GM19468 (cell line): ENCODE results near the gene ZRANB1.

Experiments used
- ATAC-seq: cut with Tn5 transposase; IDR thresholded peaks from one replicate; pipeline ENCODE4 v1.9.1; 2021; ENCODE audit warnings: mild to moderate bottlenecking, moderate library complexity, moderate number of reproducible peaks; ENCODE audit not compliant: unreplicated experiment; ENCODE audit errors: extremely low read depth

ZRANB1 gene

DNA sequence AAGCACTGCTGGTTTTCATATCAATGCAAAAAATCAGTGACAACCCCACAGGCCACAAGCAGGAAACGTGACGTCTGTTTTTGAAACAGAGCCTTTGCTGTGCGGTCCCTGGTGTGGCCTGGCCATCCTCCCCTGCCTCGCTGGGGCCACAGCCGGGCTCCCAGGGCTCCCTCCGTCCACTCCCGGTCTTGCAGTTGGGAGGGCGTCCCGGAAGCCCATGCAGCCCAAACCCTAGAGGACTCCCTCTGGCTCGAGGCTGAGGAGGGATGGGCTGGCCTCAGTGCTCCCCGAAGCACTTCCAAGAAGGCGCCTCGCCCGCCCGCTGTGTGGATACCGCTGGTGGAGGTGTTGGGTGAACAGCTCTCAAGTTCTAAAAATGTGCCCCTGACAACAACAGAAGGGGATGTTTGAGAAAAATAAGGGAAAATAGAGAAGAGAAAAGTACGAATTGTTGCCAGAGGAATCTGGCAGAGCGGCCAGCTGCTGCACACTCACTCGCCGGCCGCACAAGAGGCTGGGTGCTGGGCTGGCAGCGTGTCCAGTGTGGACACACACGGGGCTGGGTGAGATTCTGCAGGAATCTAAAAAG, 73.5 kb downstream of the ZRANB1 start:
- ATAC-seq: no peak

DNA sequence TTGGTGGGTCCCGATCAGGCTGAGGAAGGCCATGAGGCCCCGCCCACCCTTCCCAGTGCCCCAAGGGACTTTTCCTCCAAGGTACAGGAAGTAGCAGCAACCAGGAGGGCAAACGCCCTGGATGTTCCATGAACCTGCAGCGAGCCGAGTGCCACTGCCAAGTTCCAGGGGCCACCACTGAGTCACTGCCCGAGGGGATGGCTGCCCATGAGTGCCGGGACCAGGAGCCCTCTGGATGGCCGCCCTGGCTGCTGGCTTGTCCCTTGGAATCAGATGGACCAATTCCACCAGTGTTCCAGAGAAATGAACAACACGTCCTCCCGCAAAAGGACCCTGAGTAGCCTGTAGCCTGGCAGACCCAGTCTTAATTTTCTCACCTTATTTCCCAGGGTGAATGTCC, 74.2 kb downstream of the ZRANB1 start:
- ATAC-seq: no peak

DNA sequence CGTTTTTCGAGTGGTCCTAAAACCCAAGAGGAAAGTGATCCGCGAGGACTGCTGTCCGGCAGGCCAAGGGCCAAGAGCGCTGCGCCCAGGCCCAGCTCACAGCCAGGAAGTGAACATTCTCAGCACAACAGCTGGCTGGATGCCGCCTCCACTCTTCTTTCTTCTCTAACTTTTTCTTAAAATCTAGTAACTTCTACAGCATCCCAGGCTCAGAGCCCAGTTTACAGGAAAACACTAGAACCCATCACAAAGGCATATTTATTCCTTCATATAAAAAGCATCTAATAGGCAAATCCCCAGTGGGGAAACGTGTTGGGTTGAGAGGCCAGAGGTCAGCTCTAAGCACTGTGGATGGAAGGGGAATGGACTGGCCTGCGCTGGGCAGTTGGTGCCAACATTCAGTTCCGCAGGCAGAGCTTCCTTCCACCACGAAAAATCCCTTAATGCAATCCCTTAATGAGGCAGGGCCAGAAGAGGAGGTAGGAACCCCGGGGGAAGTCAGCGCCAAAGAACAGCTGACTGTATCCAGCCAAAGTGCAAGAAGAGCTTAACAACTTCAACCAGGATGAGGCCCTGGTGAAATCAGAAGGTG, 74.8 kb downstream of the ZRANB1 start:
- ATAC-seq: no peak

DNA sequence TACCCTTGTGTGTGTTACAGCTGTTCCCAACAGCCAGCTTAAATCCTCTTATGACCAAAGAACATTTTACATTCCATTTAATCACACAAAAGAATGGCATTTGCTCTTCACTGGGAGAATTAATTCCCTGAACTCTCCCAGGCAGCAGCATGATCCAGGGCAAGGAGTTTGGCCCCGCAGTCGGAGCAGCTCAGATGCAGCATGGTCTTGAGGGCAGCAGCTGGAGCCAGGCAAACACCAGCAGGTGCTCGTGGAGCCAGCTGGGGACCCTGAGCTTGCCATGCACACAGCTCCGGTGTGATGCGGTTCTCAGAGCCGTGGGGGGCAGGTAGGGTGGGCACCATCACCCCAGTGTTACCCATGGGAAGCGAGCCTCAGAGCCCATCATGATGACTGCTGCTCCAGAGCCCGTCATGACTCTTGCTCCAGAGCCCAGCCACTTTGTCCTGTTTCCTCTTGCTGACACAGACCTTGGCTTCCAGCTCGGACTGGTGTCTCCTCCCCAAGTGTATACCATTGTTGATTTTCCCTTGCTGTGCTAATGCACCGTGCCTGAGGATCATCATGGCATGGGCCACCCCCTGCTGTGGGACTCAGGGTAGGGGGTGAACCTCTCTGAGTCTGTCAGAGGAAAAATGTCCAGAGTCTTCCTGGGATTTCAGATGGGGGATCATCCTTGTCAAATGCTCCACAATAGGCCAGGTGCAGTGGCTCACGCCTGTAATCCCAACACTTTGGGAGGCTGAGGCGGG, 75.8 kb downstream of the ZRANB1 start:
- ATAC-seq: no peak

DNA sequence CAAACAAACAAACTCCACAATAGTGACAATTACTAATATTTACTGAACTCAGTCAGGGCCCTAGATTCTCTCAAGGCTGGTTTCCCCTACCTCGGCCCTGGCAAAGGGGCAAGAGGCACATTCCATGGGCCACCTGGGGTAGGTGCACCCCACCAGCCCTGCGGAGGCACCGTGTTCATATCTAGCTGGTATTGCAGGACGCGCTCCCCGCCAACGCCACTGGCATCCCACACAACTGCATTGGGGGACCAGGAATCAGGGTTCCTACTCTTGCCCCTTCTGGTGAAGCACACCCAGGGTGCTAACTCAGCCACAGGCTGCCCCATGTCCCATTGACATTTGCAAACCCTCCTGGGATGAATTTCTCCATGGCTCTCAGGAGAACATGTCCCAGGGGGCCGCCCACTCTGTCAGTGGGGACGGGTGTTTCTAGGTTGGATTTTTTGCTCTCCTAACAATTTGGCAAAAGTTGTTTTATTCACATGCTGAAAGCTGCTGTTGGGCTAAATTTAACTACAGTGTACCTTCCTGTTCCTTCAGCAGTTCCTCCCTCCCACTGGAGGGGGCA, 76.7 kb downstream of the ZRANB1 start:
- ATAC-seq: no peak

DNA sequence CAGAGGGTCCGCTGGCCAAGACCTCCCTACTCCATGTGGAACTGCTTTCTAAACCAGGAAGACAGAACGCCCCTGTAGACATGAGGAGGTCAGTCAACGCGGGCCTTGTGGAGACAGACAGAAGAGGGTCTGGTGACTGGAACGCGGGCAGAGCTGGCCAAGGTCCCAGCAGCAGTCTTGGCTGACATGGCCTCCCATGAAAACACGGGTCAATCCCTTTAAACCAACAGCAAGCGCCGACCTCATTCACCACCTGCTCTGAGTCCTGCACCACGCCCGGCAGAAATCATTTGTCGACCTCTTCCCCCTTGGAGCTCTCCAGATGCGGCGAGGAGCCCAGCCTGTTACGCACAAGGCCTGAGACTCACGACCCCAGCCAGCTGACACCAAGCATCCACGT, 78.5 kb downstream of the ZRANB1 start:
- ATAC-seq: no peak

DNA sequence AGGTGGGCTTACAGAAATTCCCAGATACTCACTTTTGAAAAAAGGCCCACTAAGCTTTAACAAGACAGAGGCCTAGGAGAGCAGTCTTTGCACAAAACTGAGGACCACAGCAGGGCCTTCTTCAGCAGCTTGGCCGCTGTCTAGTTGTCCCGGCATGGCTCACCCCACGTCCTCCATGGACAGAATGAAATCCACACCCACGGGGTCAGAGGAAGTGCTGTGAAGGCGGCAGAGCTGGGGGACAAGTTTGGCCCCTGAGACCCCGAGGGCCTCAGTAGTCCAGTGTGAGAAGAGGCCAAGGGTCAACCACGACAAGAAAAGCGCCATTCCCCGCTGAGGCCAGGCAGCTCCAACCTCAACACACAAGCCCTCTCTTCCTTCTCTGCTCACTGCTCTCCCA, 78.9 kb downstream of the ZRANB1 start:
- no peak for ATAC-seq

DNA sequence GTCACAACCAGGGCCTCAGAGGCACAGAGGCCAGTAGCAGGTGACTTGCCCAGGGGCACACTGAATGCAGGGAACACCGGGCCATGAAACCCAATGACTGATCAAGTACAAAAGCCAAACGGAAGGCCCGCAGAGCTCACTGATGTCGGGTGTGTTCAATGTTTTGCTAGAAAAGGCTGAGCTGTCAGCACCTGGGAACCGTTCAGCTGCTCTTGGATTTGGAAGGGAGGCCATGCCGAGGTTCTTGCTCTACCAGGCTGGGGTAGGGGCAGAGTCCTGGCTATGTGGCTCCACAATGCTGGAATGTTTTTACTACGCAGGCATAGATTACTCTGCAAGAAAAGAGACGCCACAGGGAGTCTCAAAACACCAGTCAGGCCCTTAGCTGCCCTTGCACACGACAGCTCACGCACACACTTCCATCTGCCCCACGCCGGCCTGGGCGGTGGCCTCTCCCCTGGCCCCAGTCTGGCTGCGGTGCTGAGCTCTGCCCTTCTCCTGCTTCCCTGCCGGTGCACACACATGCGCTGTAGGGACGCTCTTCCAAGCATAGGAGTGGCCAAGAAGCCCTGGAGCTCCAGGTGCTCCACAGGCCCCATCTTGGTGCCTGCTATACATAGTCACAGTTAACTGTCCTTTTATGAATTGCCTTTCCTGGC, 79.9 kb downstream of the ZRANB1 start:
- no peak for ATAC-seq

DNA sequence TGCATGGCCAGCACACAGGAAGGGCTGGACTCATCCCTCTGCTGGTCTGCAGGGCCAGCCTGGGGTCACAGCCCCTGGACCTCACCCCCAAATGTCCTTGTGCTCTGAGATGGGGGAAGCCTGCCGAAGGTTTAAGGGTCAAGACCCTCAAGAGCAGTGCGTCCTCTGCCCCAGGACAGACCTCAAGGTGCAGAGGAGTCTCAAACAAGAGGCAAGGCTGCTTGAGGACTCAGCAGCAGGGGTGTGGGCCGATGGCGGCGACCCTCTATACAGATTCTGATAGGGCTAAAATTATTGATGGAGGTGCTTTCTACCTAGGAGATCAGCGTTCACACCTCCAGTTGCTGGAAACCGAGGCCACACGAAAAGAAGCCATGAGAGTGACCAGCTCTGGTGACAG, 80.7 kb downstream of the ZRANB1 start:
- no peak for ATAC-seq

DNA sequence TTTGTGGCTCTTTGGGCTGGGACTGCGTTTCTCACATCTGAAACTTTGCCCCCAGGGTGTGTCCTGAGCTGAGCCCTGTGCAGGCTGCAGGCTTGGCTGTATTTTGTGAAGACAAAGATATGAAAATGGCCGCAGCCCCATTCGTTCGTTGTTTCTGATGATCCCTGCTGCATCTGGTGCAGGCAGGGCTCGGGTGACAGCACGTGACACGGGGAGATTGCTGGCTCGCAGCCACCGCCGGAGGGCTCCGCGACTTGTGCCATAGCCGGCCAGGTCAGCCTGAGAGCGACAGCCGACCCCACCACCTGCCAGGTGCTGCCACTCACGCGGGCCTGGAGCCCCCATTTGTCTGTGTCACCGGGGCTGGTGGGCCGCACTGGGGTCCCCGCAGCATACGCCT, 81.3 kb downstream of the ZRANB1 start:
- no peak for ATAC-seq

DNA sequence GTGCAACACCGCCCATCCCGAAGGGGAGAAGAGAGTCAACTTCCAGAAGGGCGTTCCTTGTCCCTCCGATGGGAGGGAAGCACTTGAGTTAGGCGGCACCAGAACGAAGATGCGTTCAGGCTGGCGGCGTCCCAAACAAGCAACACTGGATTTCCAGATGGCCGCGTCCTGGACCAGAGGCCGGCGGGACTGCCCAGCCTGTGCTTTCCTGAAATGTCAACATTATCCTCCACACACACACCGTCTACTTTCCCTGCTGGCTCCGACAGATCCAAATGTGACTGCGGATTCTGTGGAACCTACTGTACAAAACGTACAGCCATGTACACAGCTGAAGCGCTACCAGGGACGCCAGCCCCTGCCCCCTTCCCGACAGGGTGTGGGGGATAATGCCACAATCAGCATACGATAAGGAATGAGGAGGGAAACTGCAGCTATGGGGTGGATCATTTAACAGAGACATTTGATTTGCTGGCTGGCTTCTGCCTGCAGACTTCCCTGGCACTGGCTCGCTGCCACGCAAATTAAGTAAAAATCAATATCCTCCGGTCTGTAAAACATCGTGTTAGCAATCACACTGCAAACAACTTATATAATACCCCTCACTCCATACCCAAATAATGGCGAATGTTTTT, 82.1 kb downstream of the ZRANB1 start:
- ATAC-seq: no peak

DNA sequence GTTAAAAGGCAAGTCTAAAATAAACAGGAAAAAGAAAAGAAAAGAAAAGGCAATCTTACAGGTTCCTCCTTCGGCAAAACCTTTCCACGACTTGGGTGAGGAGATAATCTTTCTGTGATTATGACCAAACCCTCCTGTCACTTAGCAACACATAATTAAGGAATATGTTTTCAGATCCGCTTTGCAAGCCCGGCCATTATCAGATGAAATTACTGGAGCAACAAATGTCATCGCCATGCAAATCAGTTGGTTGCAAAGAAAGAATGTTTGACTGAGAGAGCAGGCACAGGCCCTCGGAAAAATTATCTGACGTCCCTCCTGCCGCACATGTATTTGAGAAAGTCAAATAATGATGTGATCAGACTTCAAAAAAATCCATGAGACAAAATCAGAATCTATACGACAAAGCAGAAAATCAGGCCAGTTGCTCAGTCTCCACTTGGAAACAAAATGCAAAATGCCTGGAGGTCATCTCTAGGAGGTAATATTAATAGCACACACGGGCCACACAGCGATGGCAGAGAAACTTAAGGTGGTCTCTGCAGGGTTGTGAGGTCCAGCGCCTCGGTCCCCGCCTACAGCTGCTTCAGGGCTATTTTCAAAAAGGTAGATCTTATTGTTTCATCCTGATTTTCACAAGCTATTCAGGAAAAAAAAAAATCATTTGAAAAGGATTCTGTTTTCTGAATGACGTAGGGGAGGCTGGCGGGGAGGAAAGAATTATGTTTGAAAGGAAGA, 82.7 kb downstream of the ZRANB1 start:
- no peak for ATAC-seq

DNA sequence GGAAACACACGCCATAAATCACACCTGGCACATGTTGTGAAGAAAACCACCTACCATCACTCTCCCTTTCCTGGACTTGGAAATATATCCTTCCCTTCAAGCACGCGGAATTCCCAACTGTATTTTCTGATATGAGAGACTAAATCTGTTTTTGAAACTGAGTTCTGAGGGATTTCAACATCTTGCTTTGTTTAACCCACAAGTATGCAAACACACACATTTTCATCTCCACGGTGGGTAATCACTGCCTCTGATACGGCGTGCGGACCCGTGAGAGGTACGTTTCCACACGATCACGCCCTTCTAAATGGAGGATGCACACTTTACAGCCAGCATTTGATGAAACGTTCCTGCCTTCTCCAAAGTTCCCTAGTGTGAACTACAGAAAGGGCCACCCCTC, 83.4 kb downstream of the ZRANB1 start:
- no peak for ATAC-seq

DNA sequence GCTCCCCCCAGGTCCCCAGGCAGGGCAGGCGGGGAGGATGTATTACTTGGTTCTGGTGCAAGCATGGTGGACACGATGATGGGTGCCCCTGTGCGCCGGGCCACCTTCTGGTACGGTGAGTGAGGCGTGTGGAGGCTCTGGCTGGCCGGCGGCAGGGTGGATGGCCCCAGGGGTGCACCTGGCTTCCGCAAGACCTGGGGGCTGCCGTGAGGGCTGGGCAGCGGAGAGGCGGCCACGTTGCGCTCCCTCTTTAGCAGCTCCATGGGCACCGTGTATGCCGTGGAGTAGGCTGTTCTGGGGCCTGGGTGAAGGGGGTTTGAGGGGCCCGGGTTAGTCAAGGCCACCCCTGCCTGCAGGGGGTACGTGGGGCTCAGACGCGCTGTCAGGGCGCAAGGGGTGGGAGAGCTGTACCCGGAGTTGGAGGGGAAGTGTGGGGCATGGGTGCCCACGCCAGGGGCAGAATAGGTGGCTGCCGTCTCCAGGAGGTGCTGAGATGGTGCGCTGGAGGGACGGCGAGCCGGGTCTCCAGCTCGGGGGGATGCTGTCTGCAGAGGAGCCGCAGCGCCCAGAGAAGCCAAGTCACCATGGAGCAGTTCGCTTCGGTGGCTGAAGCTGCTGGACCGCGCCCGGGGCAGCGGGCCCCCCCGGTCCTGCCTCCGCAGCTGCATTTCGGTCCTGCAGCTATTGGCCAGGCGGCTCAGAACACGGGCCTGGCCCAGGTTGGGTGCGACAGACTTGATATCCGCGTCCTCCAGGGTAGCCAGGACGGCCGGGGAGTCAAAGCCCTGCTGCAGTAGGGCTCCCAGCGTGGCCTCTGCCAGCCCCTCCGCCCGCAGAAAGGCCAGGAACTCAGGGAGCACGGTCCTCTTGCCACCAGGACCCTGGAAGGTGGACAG, 84.4 kb downstream of the ZRANB1 start:
- no peak for ATAC-seq

DNA sequence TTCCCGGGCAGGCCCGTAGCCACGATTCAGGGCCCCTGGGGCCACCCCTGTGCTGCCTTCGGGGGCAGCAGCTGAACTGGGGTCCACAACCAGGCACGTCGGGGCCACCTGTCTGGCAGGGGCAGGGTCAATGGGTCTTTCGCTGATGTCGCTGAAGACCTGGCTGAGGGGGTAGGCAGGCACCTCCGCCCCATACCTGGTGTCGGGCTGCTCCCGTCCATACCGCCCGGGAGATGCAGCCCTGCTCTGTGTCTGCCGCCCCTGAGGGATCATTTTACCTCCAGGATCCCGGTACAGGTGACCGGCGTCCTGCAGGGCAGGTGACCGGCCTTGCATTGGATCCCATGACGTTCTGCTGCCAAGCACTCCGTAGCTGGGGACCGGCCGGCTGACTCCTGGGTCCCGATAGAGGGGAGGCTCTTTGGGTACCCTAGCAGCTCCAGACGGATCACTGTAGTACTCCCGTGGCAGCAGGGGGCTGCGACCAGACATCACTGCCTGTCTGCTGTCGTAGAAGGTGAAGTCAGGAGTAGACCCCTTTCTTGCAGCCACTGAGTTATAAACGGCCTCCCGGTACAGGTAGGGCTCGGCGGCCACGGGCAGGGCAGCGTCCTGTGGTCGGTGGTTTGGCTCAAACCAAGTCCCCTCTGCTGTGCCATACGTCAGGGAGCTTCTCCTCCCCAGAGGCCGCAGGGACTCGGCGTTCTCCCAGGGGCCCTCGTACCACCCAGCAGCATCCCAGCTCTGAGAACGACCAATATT, 85.2 kb downstream of the ZRANB1 start:
- no peak for ATAC-seq

DNA sequence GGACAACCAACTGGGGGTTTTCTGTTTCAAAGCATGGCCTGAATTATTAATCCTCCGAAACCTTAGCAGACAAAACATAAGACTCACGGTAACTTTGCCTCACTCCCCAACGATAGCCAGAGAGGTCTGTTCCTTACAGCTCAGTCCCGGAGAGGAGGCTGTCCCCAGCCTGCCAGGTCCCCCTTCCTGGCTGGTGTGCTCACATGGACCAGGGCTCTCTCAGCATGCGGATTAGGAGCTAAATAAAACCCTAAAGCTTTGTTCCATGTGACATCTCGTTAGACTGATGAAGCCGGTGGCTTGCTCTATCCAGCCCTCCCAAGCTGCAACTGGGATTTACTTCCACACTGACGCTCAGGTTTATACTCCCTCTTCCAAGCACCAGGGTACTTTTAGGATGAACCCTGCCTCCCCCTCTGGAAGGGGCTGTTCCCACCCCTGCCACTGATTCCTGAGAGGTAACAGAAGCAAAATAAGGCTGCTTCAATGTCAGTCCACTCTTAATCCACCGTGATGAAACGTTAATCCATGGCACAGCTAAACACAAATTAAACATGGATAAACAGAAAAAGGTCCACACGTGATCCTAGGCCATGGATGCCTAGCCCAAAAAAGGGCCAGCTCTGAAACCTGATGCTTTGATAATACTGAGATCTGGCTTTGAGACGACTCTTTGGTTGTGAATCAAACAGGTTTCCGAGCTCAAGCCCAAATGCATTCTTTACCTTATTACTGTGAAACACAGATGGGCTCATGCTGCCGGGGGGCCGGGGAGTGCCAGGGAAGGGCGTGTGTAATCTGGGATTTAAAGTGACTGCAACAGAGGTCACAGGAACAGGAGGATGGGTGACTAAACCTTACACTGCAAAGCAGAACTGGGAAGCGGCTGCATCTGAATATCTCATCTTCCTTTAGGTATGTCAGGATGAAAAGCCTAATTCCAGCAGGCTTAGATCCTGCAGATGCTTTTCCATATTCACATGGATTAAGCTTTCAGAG, 86.2 kb downstream of the ZRANB1 start:
- ATAC-seq: no peak
